Breast epithelium (tissue), 3 donors: Measurements from ENCODE around the gene REST.
"Not testable (repeated sequence)": the region's sequence is repeated elsewhere in the genome, so short reads cannot be mapped to it uniquely, and the experiment has no call there.

ENCODE experiments used
- CTCF ChIP-seq, 3 donors: fragments of 450-650 bp; IDR thresholded peaks; one replicate each; pipeline ENCODE4 v1.5.1; 2016 to 2017; ENCODE audit warnings: antibody characterized with exemption in 3 of 3, mild to moderate bottlenecking in 3 of 3, moderate library complexity in 3 of 3
- POLR2A ChIP-seq: fragments of 450-650 bp; IDR thresholded peaks from one replicate; pipeline ENCODE4 v1.6.1; 2016; ENCODE audit warnings: antibody characterized with exemption, mild to moderate bottlenecking, moderate library complexity
- POLR2AphosphoS5 ChIP-seq, 3 donors: sonication (generic); formaldehyde crosslinking; IDR thresholded peaks; one replicate each; pipeline ENCODE4 v1.6.1; 2017; ENCODE audit warnings: antibody characterized with exemption in 3 of 3

GRCh38 chr4:56884511-56884910, 23.2 kb upstream of the REST start:
- not testable (repeated sequence) for TF ChIP-seq POLR2A; CTCF (IDR thresholded peaks at IDR 0.05); POLR2AphosphoS5 (IDR thresholded peaks at IDR 0.05)
